Right cardiac atrium (tissue), 5 donors: ENCODE results near the gene PARM1. TPM values are rescaled to one million over a fixed set of nuclear protein-coding genes. Genes with fewer than 3 reads are reported as not detected.
A peak's percentile ranks its signal among the peaks of the same experiment; 100 is the strongest.

Experiments used
- ATAC-seq, 2 donors: fragments of 200-7000 bp; cut with Tn5 transposase; one replicate each; pipeline versions ENCODE4 v1.8.0 to v1.9.1; 2020; ENCODE audit warnings: moderate library complexity in 2 of 2, mild to moderate bottlenecking in 1 of 2
- DNase-seq, 3 donors: peaks; one replicate each; pipeline ENCODE4 v3.0.0-alpha.2; 2020
- H3K27ac ChIP-seq: one replicate; pipeline ENCODE4 v1.5.1; 2013; ENCODE audit warnings: mild to moderate bottlenecking, low read length, control low read depth, moderate library complexity
- H3K27me3 ChIP-seq: one replicate; pipeline ENCODE4 v1.6.1; 2013; ENCODE audit not compliant: control insufficient read depth, insufficient read depth
- H3K4me1 ChIP-seq: one replicate; pipeline ENCODE4 v1.6.1; 2013; ENCODE audit warnings: low read length; ENCODE audit not compliant: control insufficient read depth, insufficient read depth
- H3K4me3 ChIP-seq: one replicate; pipeline ENCODE4 v1.5.1; 2013; ENCODE audit warnings: low read length, control low read depth
- H3K9me3 ChIP-seq: one replicate; pipeline ENCODE4 v1.6.1; 2013; ENCODE audit warnings: low read length; ENCODE audit not compliant: control insufficient read depth
- WGBS: extraction: QIAGEN DNeasy Blood & Tissue Kit; methylation state at CpG from one replicate; pipeline ENCODE4 v1.1.7; 2013; 5-methylcytosine and 5-hydroxymethylcytosine counted together
- intact Hi-C, 4 donors: fragments of 100-400 bp; cut with DNase I; formaldehyde crosslinking; loops; one replicate each; pipeline versions ENCODE4 v1.11.0 to v1.14.0; 2022 to 2023
- polyA plus RNA-seq: library from polyadenylated mRNA; stranded (reverse); fragments of 200-250 nt; gene quantifications from one replicate; pipeline ENCODE4 v1.2.3, GENCODE V29; 2013
- total RNA-seq, 4 donors: library from RNA; stranded (reverse); fragmentation: NEBNext Ultra II Directional; extraction: Animal tissue kit (Norgen Biotek cat#: 25700); gene quantifications; one replicate each; pipeline ENCODE4 v1.2.1, GENCODE V29; 2021
- donor health status: healthy with polysubstance abuse.
- donor health status: DM: no; HTN: yes; CAD: no.
- donor health status: DM: no; HTN: no; CAD: no.
- donor health status: DM: no; HTN: yes; CAD: no; lungs with severe emphysema.
- donor health status: DM: yes; HTN: yes; CAD: no.

Gene PARM1
- total and polyA plus RNA-seq, 5 donors, result 65.0 to 158 (median 112) TPM

DNA sequence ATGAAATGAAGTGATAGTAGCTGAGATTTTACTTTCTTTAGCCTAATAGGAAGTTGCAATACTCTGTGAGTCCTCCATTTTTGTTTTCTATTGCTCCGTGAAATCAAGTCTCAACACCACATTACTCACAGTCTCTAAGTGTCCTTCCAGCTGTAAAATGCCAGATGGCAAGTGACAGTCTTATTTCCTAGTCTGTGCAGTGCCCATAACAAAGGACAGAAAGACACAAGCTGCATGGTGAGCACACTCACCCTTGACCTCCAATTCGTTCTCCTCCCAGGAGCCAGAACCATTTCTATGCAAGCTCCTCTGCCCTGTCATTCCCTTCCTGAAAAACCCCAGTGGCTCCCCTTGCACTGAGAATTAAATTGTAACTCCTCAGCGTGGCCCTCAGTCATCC lies 101.6 kb downstream of the PARM1 start:
- Histone ChIP-seq H3K27me3 (no peaks in the 10 kb centered on the region), H3K4me1 (peaks cover 3% of the 10 kb centered on the region), H3K4me3 (no peak overlapping the region), H3K9me3 (no peaks in the 10 kb centered on the region), H3K27ac (no peak overlapping the region)
- intact Hi-C loops, result no loop called here
- ATAC-seq (no peak), DNase-seq (no peak)
- WGBS, result 72% methylated on average over 3 of the region's 3 CpGs

DNA sequence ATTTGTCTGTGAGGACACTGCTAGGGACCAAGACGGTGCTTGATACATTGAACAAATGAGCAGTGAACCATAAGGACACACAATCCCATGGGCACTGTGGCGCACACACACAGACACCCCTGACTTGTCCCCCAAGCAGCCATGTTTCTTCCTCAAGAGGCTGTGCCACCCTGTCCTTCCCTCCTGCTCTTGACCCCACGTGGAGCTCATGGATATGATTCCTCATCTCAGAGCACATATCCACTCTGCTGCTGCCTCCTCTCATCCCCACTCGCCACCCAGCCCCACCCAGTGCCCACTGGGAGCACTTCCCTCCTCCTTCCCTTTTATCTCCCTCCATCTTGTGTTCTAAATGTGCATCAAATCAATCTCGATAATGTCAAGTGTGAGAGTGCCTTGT lies 102.4 kb downstream of the PARM1 start:
- WGBS, result 87% methylated on average over 5 of the region's 5 CpGs
- intact Hi-C loops, result no loop called here
- ATAC-seq, result no peak
- Histone ChIP-seq H3K4me3 (no peak overlapping the region), H3K27me3 (no peaks in the 10 kb centered on the region), H3K9me3 (no peaks in the 10 kb centered on the region), H3K4me1 (peaks cover 3% of the 10 kb centered on the region), H3K27ac (no peak overlapping the region)
- DNase-seq, result no peak

DNA sequence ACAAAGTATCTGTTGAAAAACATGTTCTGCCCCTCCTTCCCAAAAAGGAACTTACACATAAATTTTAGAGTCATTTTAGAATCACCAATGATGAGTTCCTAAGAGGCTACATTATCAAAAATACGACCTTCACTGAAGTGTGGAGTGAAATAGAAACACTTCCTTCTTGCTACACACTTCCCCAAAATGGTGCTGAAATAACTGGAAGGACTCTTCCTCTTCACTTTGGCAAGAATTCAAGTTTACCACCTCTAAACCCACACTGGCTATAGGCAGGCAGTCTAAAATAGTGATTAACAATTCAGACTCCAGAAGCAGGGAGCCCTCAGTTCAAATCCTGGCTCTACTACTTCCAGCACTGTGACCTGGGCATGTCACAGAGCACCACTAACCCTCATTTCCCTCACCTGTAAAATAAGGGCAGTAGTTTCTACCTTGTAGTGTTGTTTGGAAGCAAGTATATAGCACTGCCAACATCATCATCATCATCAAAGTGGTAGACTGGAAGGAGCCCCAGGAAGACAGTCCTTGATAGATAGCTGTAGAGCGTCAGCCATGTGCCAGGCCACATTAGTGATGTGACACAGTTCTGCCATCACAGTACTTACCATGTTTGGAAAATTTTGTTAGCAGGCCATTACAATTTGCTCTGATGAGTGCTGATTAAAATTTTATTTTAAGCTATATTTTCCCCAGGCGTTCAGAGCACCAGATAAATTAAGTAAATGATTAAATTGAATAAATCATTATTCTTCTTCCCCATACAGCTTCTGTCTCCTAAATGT lies 103.3 kb downstream of the PARM1 start:
- H3K27me3 ChIP-seq, result no peaks in the 10 kb centered on the region
- intact Hi-C loops, result no loop called here
- H3K9me3 ChIP-seq, result no peaks in the 10 kb centered on the region
- no peak overlapping the region for H3K4me3 ChIP-seq
- ATAC-seq (no peak), DNase-seq (no peak)
- peaks cover 3% of the 10 kb centered on the region for H3K4me1 ChIP-seq
- H3K27ac ChIP-seq, result no peak overlapping the region
- 54% methylated on average over 3 of the region's 3 CpGs for WGBS

DNA sequence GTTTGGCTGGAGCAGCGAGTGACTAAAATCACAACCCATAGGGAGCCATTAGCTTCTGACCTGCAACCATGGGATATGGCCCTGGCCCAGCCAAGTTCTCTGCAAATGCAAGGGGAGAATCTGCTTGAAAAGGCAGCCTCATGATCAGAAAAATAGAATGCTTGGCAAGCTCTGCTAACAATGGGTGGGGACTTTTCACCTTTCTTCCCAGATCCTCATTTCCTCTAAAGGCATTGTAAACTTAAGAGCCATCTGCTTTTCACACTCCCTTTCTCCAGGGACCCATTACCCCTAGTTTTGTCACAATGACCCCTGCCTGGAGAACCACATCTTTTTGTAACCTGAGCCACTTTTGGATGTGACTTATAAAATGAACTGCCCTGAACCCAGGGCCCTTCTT lies 104.3 kb downstream of the PARM1 start:
- no peaks in the 10 kb centered on the region for H3K27me3 ChIP-seq
- no peak overlapping the region for H3K4me3 ChIP-seq
- peaks cover 3% of the 10 kb centered on the region for H3K4me1 ChIP-seq
- no peak for ATAC-seq
- no peak for DNase-seq
- intact Hi-C loops, result no loop called here
- H3K27ac ChIP-seq, result no peak overlapping the region
- WGBS, result 50% methylated on average over 1 of the region's 1 CpG
- no peaks in the 10 kb centered on the region for H3K9me3 ChIP-seq

DNA sequence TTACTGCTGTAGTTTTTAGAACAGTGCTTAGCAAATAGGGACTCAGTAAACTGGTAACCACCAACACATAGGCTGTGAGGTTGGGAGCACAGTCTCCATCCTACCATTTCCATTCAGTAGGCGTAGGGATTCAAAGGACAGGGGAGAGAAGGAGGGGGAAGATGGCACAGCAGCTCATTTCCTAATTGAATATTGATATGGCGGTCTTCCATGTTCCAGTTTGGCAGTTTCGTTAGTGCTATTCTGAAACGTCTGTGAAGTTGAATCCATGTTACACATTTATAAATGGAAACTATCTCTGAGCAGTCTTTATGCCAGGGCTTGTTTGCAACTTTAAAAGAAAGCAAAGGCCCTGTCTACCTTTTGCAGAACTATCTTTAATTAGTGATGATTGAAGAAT lies 105.5 kb downstream of the PARM1 start:
- ATAC-seq, result peak; percentile 23 to 61

DNA sequence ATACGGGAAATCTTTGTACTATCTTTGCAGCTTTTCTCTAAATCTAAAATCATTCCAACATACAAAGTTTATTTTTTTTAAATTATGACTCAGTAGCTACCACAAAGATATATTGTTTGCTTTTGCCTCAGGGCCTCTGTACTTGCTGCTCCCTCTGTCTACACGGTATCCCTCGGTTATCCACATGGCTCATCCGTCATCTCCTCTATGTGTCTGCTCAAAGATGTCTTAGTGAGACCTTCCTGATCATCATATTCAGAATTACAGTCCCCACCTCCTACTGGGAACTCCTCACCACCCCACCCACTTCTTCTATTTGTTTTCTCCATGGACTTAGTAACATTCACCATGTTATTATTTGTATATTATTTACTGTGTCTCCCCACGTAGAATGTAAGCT lies 107.8 kb downstream of the PARM1 start:
- H3K27ac ChIP-seq, result no peak overlapping the region
- H3K9me3 ChIP-seq, result no peaks in the 10 kb centered on the region
- ATAC-seq (no peak), DNase-seq (no peak)
- H3K27me3 ChIP-seq, result no peaks in the 10 kb centered on the region
- H3K4me1 ChIP-seq, result peaks cover 3% of the 10 kb centered on the region
- intact Hi-C loops, result loop anchor here in 1 of 4 donors (10.0 kb wide), 1 partner anchor 106 kb away; the partner anchor contains the start of gene PARM1
- 85% methylated on average over 5 of the region's 5 CpGs for WGBS
- H3K4me3 ChIP-seq, result no peak overlapping the region

More for the DNA sequence above, 105.5 kb downstream of the PARM1 start:
- no peak for DNase-seq
- no peaks in the 10 kb centered on the region for H3K9me3 ChIP-seq
- peaks cover 3% of the 10 kb centered on the region for H3K4me1 ChIP-seq
- no peak overlapping the region for H3K27ac ChIP-seq
- intact Hi-C loops, result no loop called here
- H3K4me3 ChIP-seq, result no peak overlapping the region
- no peaks in the 10 kb centered on the region for H3K27me3 ChIP-seq
- 62% methylated on average over 4 of the region's 4 CpGs for WGBS

DNA sequence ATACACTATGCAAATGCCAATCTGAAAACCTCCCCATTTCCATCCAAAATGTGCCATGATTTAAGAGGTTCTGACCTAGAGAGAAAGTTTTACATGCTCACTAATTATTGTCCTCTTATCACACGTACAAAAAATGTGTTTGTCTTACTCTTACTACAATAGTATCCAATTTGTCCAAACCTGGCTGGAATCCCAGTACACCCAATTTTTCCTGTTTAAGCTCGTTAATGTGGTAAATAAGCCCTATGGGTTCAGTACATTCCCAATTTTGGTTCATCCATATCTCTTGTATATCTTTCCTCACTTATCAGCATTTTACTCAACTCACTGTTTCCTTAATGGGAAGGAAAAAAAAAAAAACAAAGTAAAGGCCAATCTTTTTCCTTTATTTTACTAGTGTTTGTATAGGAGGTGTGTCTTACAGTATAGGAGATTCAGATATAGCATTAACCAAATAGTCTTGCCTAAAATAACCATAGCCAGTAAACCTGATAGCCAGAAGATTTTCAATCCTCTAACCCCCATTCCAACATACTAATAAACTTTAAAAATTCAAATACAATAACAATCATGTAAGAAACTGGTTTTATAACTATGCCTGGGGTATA lies 109.8 kb downstream of the PARM1 start:
- peaks cover 2% of the 10 kb centered on the region for H3K4me1 ChIP-seq
- H3K27me3 ChIP-seq, result no peaks in the 10 kb centered on the region
- no peak overlapping the region for H3K4me3 ChIP-seq
- 48% methylated on average over 2 of the region's 2 CpGs for WGBS
- ATAC-seq (no peak), DNase-seq (no peak)
- intact Hi-C loops, result loop anchor here in 1 of 4 donors (10.0 kb wide), 1 partner anchor 108 kb away; the partner anchor contains the start of gene PARM1
- H3K9me3 ChIP-seq, result no peaks in the 10 kb centered on the region
- no peak overlapping the region for H3K27ac ChIP-seq

DNA sequence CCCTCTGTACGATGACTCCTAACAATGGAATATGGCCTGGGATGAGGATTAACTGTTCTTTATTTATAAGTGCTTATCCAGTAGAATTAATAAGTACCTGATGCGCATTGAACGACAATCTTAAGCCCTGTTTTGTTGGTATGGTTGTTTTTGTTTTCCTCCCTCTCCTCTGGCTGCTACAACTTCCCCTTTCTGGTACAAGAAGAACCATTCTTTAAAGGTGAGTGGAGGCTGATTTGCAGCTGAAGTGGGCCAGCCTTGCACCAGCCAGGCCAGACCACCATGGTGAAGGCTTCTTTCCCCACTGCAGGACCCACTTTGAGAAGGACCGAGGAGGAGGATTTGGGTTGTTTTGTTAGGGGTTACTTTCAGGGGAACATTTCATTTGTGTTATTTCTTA lies 113.3 kb downstream of the PARM1 start:
- H3K4me1 ChIP-seq, result peaks cover 2% of the 10 kb centered on the region
- H3K27ac ChIP-seq, result no peak overlapping the region
- no peak for DNase-seq
- WGBS, result 88% methylated on average over 4 of the region's 4 CpGs
- no peaks in the 10 kb centered on the region for H3K9me3 ChIP-seq
- no peak for ATAC-seq
- H3K4me3 ChIP-seq, result no peak overlapping the region
- H3K27me3 ChIP-seq, result no peaks in the 10 kb centered on the region
- intact Hi-C loops, result loop anchor here in 1 of 4 donors (10.0 kb wide), 1 partner anchor 111 kb away; the partner anchor contains the start of gene PARM1

DNA sequence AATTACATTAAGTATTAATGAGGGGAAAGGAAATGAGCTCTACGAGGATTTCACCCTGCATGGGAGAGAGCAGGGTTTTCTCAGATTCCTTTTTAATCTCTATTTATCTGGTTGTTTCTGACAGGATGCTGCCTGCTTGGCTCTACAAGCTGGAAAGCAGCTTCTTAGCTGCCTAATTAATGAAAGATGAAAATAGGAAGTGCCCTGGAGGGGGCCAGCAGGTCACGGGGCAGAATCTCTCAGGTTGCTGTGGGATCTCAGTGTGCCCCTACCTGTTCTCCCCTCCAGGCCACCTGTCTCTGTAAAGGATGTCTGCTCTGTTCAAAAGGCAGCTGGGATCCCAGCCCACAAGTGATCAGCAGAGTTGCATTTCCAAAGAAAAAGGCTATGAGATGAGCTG lies 113.7 kb downstream of the PARM1 start:
- 35% methylated on average over 2 of the region's 2 CpGs for WGBS

DNA sequence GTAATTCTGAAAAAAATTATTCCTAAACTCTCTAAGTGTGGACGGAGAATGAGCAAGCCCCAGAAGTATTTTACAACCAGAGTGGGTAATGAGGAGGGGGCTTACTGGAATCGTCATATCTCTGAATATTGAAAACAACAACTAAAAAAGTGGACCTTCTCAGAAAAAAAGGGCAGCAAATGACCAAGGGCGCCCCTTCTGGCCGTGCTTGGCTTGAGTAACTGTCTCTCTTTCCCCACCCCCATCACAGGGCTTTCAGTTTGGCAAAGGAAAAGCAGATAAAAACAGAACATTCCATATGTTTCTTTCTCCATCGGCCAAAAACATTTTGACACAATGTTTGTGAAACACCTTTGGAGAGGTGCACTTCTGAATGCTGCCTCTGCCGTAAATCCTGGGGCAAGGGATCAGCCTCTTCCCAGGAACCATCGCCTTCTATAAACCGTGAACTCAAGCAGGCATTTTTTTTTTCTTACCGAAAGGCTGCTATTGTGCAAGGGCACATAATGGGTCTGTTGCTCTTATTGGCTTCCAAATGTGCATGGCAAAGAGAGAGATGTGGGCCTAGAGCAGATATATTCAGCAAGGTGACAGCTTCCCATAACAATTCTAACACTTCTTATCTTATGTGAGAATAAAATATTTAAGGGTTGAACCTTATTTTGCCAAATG lies 115.4 kb downstream of the PARM1 start:
- intact Hi-C loops, result loop anchor here in 1 of 4 donors (10.0 kb wide), 1 partner anchor 114 kb away; the partner anchor contains the start of gene PARM1
- no peak for ATAC-seq
- 59% methylated on average over 9 of the region's 9 CpGs for WGBS
- Histone ChIP-seq H3K27ac (no peak overlapping the region), H3K4me3 (no peak overlapping the region), H3K4me1 (peaks cover 9% of the 10 kb centered on the region), H3K27me3 (no peaks in the 10 kb centered on the region), H3K9me3 (no peaks in the 10 kb centered on the region)
- DNase-seq, result no peak

More for the DNA sequence above, 113.7 kb downstream of the PARM1 start:
- H3K27me3 ChIP-seq, result no peaks in the 10 kb centered on the region
- H3K27ac ChIP-seq, result no peak overlapping the region
- no peaks in the 10 kb centered on the region for H3K9me3 ChIP-seq
- peaks cover 5% of the 10 kb centered on the region for H3K4me1 ChIP-seq
- ATAC-seq, result no peak
- no peak overlapping the region for H3K4me3 ChIP-seq
- no peak for DNase-seq
- intact Hi-C loops, result loop anchor here in 1 of 4 donors (10.0 kb wide), 1 partner anchor 112 kb away; the partner anchor contains the start of gene PARM1

DNA sequence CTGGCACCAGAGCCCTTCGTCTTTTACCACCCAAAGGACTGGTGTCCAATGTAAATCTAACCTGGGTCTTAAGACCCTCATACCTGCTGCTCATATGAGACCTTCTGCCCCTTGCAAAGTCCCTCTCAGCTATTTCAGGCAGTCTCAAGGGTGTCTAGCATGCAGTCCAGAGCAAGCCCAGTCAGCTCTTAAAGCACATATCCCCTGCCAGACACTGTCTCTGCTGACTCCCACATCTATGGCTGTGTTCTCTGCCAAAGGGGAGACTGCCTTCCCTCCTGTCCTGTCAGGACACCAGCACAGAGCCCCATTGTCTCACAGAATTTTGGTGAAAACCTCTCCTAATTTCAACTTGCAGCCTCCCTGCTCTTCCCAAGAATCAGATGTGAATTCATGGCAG lies 118.5 kb downstream of the PARM1 start:
- ATAC-seq, result peak; percentile 39 to 50
- H3K27me3 ChIP-seq, result no peaks in the 10 kb centered on the region
- 80% methylated on average over 1 of the region's 1 CpG for WGBS
- H3K4me1 ChIP-seq, result peaks cover 9% of the 10 kb centered on the region
- no peak overlapping the region for H3K27ac ChIP-seq
- DNase-seq, result no peak
- H3K9me3 ChIP-seq, result no peaks in the 10 kb centered on the region
- no peak overlapping the region for H3K4me3 ChIP-seq
- intact Hi-C loops, result loop anchor here in 2 of 4 donors (10.0 kb wide), 1 partner anchor 117 kb away; the partner anchor contains the start of gene PARM1 (in 2 of the 2)
